Measurements from ENCODE around the gene WFDC13. TPM values are rescaled to one million over a fixed set of nuclear protein-coding genes. Genes with fewer than 3 reads are reported as not detected.

The WFDC13 gene
- total RNA-seq, 2 donors from 2014 or later, result not detected

GRCh38 chr20:45725134-45725533 is 23.3 kb downstream of the WFDC13 start:
- Histone ChIP-seq H3K27ac (no peak overlapping the region), H3K4me3 (no peak overlapping the region), H3K4me1 (no peaks in the 10 kb centered on the region), H3K36me3 (replicated peaks in 1 of 2; ENCODE audit: insufficient read depth in 1 of 2, low read depth in 2 of 2) (no peaks in the 10 kb centered on the region), H3K9me3 (no peaks in the 10 kb centered on the region), H3K27me3 (no peaks in the 10 kb centered on the region)
- TF ChIP-seq CTCF (IDR thresholded peaks at IDR 0.05) (no peak), POLR2A (IDR thresholded peaks at IDR 0.05) (no peak)
- intact Hi-C loops (cut with DNase I), result no loop called here
- ATAC-seq (no peak), DNase-seq (peak in 1 of 4 donors; percentile 3)

DNA sequence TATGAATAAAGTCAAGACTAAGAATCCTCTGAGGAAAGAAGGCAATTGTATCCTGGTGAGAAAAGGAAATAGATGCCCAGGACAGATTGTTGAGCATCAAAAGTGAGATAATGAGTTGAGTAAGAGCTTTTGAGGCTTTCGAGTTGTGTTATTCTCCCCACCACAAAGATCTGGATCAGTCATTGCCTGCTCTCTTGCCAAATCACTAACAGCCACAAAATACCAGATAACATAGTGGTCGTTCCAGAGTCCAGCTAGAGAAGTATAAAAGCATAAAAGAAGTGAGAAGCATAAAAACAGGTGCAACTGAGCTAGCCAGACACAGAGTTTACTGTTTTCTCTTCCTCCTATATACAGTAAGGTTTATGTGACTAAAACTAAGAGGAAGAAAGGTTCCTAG is 25.2 kb downstream of the WFDC13 start:
- Histone ChIP-seq H3K27ac (no peak overlapping the region), H3K27me3 (no peaks in the 10 kb centered on the region), H3K4me1 (no peaks in the 10 kb centered on the region), H3K36me3 (replicated peaks in 1 of 2; ENCODE audit: insufficient read depth in 1 of 2, low read depth in 2 of 2) (no peaks in the 10 kb centered on the region), H3K9me3 (peaks cover 0 to 7% (median 0%) of the 10 kb centered on the region in 3 donors), H3K4me3 (no peak overlapping the region)
- intact Hi-C loops (cut with DNase I), result no loop called here
- no peak for DNase-seq
- no peak for TF ChIP-seq POLR2A (IDR thresholded peaks at IDR 0.05)
- TF ChIP-seq CTCF (IDR thresholded peaks at IDR 0.05), result no peak
- ATAC-seq, result no peak
- WGBS, 2 donors, result 21 to 26% methylated on average over 2 of the region's 2 CpGs

GRCh38 chr20:45732199-45732598 is 30.4 kb downstream of the WFDC13 start:
- TF ChIP-seq CTCF (IDR thresholded peaks at IDR 0.05) (no peak), POLR2A (IDR thresholded peaks at IDR 0.05) (no peak)
- ATAC-seq (no peak), DNase-seq (no peak)
- no peak overlapping the region for H3K27ac ChIP-seq
- no peaks in the 10 kb centered on the region for H3K4me1 ChIP-seq
- H3K4me3 ChIP-seq, result no peak overlapping the region
- H3K9me3 ChIP-seq, result peaks cover 0 to 9% (median 0%) of the 10 kb centered on the region in 3 donors
- no peaks in the 10 kb centered on the region for H3K27me3 ChIP-seq
- intact Hi-C loops (cut with DNase I), result no loop called here
- H3K36me3 ChIP-seq (replicated peaks in 1 of 2; ENCODE audit: insufficient read depth in 1 of 2, low read depth in 2 of 2), result no peaks in the 10 kb centered on the region

- no peaks in the 10 kb centered on the region for H3K36me3 ChIP-seq (replicated peaks in 1 of 2; ENCODE audit: insufficient read depth in 1 of 2, low read depth in 2 of 2)
- 51 to 69% methylated on average over 3 to 8 of the region's 8 CpGs for WGBS, 2 donors
- ATAC-seq (no peak), DNase-seq (no peak)
- H3K27ac ChIP-seq, result no peak overlapping the region
- no peaks in the 10 kb centered on the region for H3K4me1 ChIP-seq
- H3K4me3 ChIP-seq, result no peak overlapping the region
- intact Hi-C loops (cut with DNase I), result no loop called here
- H3K27me3 ChIP-seq, result no peaks in the 10 kb centered on the region
- peaks cover 0 to 9% (median 0%) of the 10 kb centered on the region in 3 donors for H3K9me3 ChIP-seq
- TF ChIP-seq CTCF (IDR thresholded peaks at IDR 0.05), result no peak
- TF ChIP-seq POLR2A (IDR thresholded peaks at IDR 0.05), result no peak
Measured at GRCh38 chr20:45735552-45735951, 33.7 kb downstream of the WFDC13 start.

DNA sequence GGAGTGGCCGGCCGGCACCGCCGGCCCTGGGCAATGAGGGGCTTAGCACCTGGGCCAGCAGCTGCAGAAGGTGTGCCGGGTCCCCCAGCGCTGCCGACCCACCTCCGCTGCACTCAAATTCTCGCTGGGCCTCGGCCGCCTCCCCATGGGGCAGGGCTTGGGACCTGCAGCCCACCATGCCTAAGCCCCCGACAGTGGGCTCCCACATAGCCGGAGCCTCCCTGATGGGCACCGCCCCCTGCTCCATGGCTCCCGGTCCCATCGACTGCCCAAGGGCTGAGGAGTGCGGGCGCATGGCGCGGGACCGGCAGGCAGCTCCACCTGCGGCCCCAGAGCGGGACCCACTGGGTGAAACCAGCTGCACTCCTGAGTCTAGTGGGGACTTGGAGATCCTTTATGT is 34.1 kb downstream of the WFDC13 start:
- Histone ChIP-seq H3K4me3 (no peak overlapping the region), H3K4me1 (no peaks in the 10 kb centered on the region), H3K27ac (no peak overlapping the region), H3K9me3 (peaks cover 0 to 9% (median 0%) of the 10 kb centered on the region in 3 donors), H3K36me3 (replicated peaks in 1 of 2; ENCODE audit: insufficient read depth in 1 of 2, low read depth in 2 of 2) (no peaks in the 10 kb centered on the region), H3K27me3 (no peaks in the 10 kb centered on the region)
- TF ChIP-seq CTCF (IDR thresholded peaks at IDR 0.05) (no peak), POLR2A (IDR thresholded peaks at IDR 0.05) (no peak)
- ATAC-seq (no peak), DNase-seq (no peak)
- 84% methylated on average over 23 of the region's 23 CpGs; no CpG with 5 or more reads in 1 of the 2 donors for WGBS, 2 donors
- intact Hi-C loops (cut with DNase I), result no loop called here
